ENCODE measurements around the gene IL17RE.
A peak's percentile ranks its signal among the peaks of the same experiment; 100 is the strongest.

IL17RE gene

DNA sequence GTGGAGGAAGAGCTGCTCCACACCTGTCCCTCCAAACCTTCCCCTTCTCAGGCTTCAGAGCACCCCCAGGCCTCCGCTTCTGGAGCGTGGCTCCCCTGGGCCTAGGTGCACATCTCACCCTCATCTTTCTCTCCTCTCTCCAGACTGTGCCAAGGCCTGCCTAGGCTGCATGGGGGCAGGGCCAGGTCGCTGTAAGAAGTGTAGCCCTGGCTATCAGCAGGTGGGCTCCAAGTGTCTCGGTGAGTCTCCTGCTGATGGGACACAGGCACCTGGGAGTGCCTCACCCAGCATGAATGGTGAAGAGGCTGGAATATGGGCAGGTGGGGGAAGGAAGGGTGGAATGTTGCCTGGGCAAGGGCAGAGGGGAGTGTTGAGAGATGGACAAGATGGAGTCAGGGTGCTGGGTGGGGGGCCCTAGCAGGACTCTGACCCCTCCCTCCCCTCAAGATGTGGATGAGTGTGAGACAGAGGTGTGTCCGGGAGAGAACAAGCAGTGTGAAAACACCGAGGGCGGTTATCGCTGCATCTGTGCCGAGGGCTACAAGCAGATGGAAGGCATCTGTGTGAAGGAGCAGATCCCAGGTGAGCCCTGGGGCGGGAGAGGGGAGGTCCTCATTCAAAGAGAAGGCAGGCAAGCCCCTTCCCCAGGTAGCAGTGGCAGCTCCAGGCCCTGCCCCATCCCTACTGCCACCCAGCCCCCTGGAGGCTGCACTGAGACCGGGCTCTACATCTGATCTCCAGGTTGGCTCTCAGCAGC is 40.5 kb downstream of the IL17RE start:
- Histone ChIP-seq H3K36me3 (no peaks in the 10 kb centered on the region), H3K4me1 (no peaks in the 10 kb centered on the region), H3K27me3 (no peaks in the 10 kb centered on the region), H3K4me3 (ENCODE audit: low read depth, low read length) (no peak overlapping the region), H3K9me3 (no peaks in the 10 kb centered on the region)
- TF ChIP-seq, protein P1, sequence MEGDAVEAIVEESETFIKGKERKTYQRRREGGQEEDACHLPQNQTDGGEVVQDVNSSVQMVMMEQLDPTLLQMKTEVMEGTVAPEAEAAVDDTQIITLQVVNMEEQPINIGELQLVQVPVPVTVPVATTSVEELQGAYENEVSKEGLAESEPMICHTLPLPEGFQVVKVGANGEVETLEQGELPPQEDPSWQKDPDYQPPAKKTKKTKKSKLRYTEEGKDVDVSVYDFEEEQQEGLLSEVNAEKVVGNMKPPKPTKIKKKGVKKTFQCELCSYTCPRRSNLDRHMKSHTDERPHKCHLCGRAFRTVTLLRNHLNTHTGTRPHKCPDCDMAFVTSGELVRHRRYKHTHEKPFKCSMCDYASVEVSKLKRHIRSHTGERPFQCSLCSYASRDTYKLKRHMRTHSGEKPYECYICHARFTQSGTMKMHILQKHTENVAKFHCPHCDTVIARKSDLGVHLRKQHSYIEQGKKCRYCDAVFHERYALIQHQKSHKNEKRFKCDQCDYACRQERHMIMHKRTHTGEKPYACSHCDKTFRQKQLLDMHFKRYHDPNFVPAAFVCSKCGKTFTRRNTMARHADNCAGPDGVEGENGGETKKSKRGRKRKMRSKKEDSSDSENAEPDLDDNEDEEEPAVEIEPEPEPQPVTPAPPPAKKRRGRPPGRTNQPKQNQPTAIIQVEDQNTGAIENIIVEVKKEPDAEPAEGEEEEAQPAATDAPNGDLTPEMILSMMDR (IDR thresholded peaks at IDR 0.05; ENCODE audit: low read depth, low read length) = no peak
- DNase-seq = no peak

GRCh38 chr3:9944271-9944670 is 41.6 kb downstream of the IL17RE start:
- no peak for DNase-seq
- H3K27me3 ChIP-seq = no peaks in the 10 kb centered on the region
- no peak overlapping the region for H3K4me3 ChIP-seq (ENCODE audit: low read depth, low read length)
- TF ChIP-seq, protein P1 (IDR thresholded peaks at IDR 0.05; ENCODE audit: low read depth, low read length) = no peak
- H3K36me3 ChIP-seq = no peaks in the 10 kb centered on the region
- H3K9me3 ChIP-seq = no peaks in the 10 kb centered on the region
- no peaks in the 10 kb centered on the region for H3K4me1 ChIP-seq

GRCh38 chr3:9945358-9945757 is 42.7 kb downstream of the IL17RE start:
- Histone ChIP-seq H3K4me1 (no peaks in the 10 kb centered on the region), H3K4me3 (ENCODE audit: low read depth, low read length) (no peak overlapping the region)

GRCh38 chr3:9946112-9947024 is 43.7 kb downstream of the IL17RE start:
- peak; percentile 89 for DNase-seq

More at GRCh38 chr3:9945358-9945757, 42.7 kb downstream of the IL17RE start:
- H3K36me3 ChIP-seq = no peaks in the 10 kb centered on the region
- H3K9me3 ChIP-seq = no peaks in the 10 kb centered on the region
- DNase-seq = no peak
- TF ChIP-seq, protein P1 (IDR thresholded peaks at IDR 0.05; ENCODE audit: low read depth, low read length) = no peak
- no peaks in the 10 kb centered on the region for H3K27me3 ChIP-seq

DNA sequence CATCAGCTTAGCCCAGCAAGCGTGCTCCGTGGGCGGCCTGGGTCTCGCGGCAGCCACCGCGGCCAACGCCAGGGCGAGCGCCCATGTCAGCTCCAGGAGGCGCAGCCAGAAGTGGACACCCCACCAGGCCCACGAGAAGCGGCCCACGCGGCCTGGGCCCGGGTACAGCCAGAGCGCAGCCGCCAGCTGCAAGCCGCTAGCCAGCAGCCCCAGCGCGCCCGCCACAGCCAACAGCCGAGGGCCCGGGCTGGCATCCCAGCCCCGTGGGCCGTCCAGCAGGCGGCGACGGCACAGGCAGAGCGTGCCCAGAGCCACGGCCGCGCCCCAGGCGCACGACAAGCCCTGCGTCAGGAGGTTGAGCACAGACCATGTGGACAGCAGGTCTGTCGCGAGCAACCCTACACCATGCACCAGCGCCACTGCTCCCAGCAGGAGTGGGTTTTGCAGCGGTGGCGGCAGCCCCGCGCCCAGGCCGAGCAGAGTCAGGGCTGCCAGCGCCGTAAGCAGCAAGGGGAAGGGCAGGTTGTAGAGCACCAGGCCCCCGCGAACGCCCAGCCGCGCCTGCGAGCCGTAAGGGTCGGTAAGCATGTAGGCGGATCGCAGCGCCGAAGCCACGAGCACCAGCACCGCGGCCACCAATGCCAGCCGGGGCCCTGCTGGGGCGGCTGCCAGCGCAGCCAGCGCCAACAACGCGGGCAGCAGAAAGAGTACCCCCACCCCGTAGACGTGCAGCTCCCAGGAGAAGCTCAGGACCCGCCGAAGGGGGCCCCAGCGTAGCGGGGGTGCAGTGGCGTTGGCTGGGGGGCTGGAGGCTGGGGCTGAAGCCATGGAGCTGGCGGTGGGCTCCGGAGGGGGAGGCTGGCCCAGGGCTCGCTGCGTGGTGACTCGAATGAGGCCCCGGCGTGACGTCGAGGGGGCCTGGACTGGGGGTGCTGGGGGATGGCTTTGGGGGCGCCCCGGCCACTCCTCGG is 44.7 kb downstream of the IL17RE start:
- no peaks in the 10 kb centered on the region for H3K27me3 ChIP-seq
- TF ChIP-seq, protein P1 (IDR thresholded peaks at IDR 0.05; ENCODE audit: low read depth, low read length) = peak; percentile 42
- DNase-seq = peak; percentile 87
- H3K36me3 ChIP-seq = no peaks in the 10 kb centered on the region
- no peaks in the 10 kb centered on the region for H3K4me1 ChIP-seq
- peak overlapping the region; percentile 71 for H3K4me3 ChIP-seq (ENCODE audit: low read depth, low read length)
- H3K9me3 ChIP-seq = no peaks in the 10 kb centered on the region

More at GRCh38 chr3:9946112-9947024, 43.7 kb downstream of the IL17RE start:
- Histone ChIP-seq H3K4me3 (ENCODE audit: low read depth, low read length) (peak overlapping the region; percentile 71), H3K9me3 (no peaks in the 10 kb centered on the region), H3K36me3 (no peaks in the 10 kb centered on the region), H3K4me1 (no peaks in the 10 kb centered on the region), H3K27me3 (no peaks in the 10 kb centered on the region)
- TF ChIP-seq, protein P1 (IDR thresholded peaks at IDR 0.05; ENCODE audit: low read depth, low read length) = peak; percentile 49
